HepG2 (cell line): ENCODE data around the gene TBRG1. TPM values are rescaled to one million over a fixed set of nuclear protein-coding genes. Genes with fewer than 3 reads are reported as not detected.

Experiments used
- ATAC-seq: fragments of 200-7000 bp; cut with Tn5 transposase; 3 replicates; pipeline ENCODE4 v1.9.1; 2020; ENCODE audit warnings: mild to moderate bottlenecking, moderate library complexity
- BruUV-seq: library from RNA; stranded (reverse); fragments of 400-500 nt; replicated peaks from 2 replicates; lab custom pipeline; 2021; lab: Mats Ljungman, UMichigan
- CTCF ChIA-PET: fragments of 300-600 bp; formaldehyde crosslinking; extraction: SDS; loops from one replicate; lab custom pipeline; 2021; ENCODE audit warnings: low total read pairs, inconsistent platforms, low intra/inter-chr PET ratio; lab: Yijun Ruan, JAX
- POLR2A ChIA-PET: fragments of 350-600 bp; sonication (Branson Sonifier 250); formaldehyde crosslinking; loops from one replicate; lab custom pipeline; 2020; ENCODE audit warnings: antibody characterized with exemption, inconsistent platforms; lab: Yijun Ruan, JAX
- DNase-seq: peaks from one replicate; pipeline ENCODE4 v3.0.0-alpha.2; 2015; ENCODE audit warnings: low spot score
- FAIRE-seq: peaks from 3 replicates; lab custom pipeline; 2011; peaks lifted over from hg19 to GRCh38; lab: Jason Lieb, UNC
- H2AFZ ChIP-seq: one replicate; pipeline ENCODE4 v1.6.1; 2011; ENCODE audit warnings: low read length, inconsistent platforms
- H3K27ac ChIP-seq: fragments of 300-600 bp; 3 replicates; pipeline ENCODE4 v1.8.0; 2011; ENCODE audit warnings: mixed run types, mild to moderate bottlenecking, mixed read lengths, low read length, inconsistent platforms; ENCODE audit not compliant: insufficient read depth; ENCODE audit errors: extremely low read length
- H3K27me3 ChIP-seq, 2 experiments: fragments of 200-600 bp in 1 of 2; 2 replicates in 1 of 2; 3 replicates in 1 of 2; pipeline versions ENCODE4 v1.6.0 to v1.8.0; 2011; ENCODE audit warnings: low read length in 2 of 2, mild to moderate bottlenecking in 2 of 2, moderate library complexity in 2 of 2, inconsistent platforms in 1 of 2; ENCODE audit not compliant: insufficient read depth in 2 of 2, control insufficient read depth in 1 of 2
- H3K36me3 ChIP-seq, 2 experiments: fragments of 200-600 bp in 1 of 2; replicated peaks in 1 of 2; 2 replicates in 1 of 2; 3 replicates in 1 of 2; pipeline versions ENCODE4 v1.5.1 to v1.8.0; 2011; ENCODE audit warnings: low read length in 2 of 2, inconsistent platforms in 1 of 2; ENCODE audit not compliant: insufficient read depth in 2 of 2, control insufficient read depth in 1 of 2
- H3K4me1 ChIP-seq: 2 replicates; pipeline ENCODE4 v1.5.1; 2012; ENCODE audit warnings: low read length, inconsistent platforms; ENCODE audit not compliant: insufficient read depth
- H3K4me2 ChIP-seq: 2 replicates; pipeline ENCODE4 v1.6.0; 2011; ENCODE audit warnings: low read depth, low read length, inconsistent platforms
- H3K4me3 ChIP-seq, 3 experiments: fragments of 200-600 bp in 1 of 3; sonication (generic), shearing (Covaris generic) in 1 of 3; replicated peaks in 1 of 3; 2 replicates each; pipeline ENCODE4 v1.5.1; 2011 to 2016; ENCODE audit warnings: low read length in 3 of 3, inconsistent platforms in 2 of 3, low read depth in 2 of 3, mild to moderate bottlenecking in 2 of 3, control low read depth in 1 of 3, mixed read lengths in 1 of 3; ENCODE audit not compliant: insufficient read depth in 1 of 3
- H3K79me2 ChIP-seq: one replicate; pipeline ENCODE4 v1.6.1; 2011; ENCODE audit warnings: low read length, inconsistent platforms; ENCODE audit not compliant: insufficient read depth
- H3K9ac ChIP-seq: 2 replicates; pipeline ENCODE4 v1.6.0; 2011; ENCODE audit warnings: mild to moderate bottlenecking, low read depth, low read length, inconsistent platforms; ENCODE audit not compliant: insufficient read depth
- H3K9me3 ChIP-seq: 2 replicates; pipeline ENCODE4 v1.5.1; 2012; ENCODE audit warnings: mild to moderate bottlenecking, low read length
- H4K20me1 ChIP-seq: 2 replicates; pipeline ENCODE4 v1.6.0; 2011; ENCODE audit warnings: inconsistent platforms, mild to moderate bottlenecking, low read length, moderate library complexity; ENCODE audit not compliant: insufficient read depth
- LCORL ChIP-seq, 2 experiments: fragments of 450-650 bp in 1 of 2; sonication (generic) in 1 of 2; formaldehyde crosslinking in 1 of 2; IDR thresholded peaks; 2 replicates each; pipeline versions ENCODE4 v1.5.0 to v1.6.1; 2017 to 2020; ENCODE audit warnings: antibody characterized with exemption in 1 of 2, missing genetic modification reagents in 1 of 2
- RARG ChIP-seq: sonication (generic); formaldehyde crosslinking; IDR thresholded peaks from 2 replicates; pipeline ENCODE4 v1.4.0; 2020; ENCODE audit warnings: low read depth, mild to moderate bottlenecking, missing genetic modification reagents
- ZKSCAN5 ChIP-seq: sonication (generic); formaldehyde crosslinking; IDR thresholded peaks from 2 replicates; pipeline ENCODE4 v1.5.1; 2020; ENCODE audit warnings: mild to moderate bottlenecking, missing genetic modification reagents
- ZMYM2 ChIP-seq: sonication (generic); formaldehyde crosslinking; IDR thresholded peaks from 2 replicates; pipeline ENCODE4 v1.8.0; 2022; ENCODE audit warnings: mild to moderate bottlenecking, missing genetic modification reagents
- ZNF121 ChIP-seq: sonication (generic); formaldehyde crosslinking; IDR thresholded peaks from 2 replicates; pipeline ENCODE4 v1.5.0; 2020; ENCODE audit warnings: mild to moderate bottlenecking, missing genetic modification reagents
- ZNF20 ChIP-seq: sonication (generic); formaldehyde crosslinking; IDR thresholded peaks from 2 replicates; pipeline ENCODE4 v1.4.0; 2020; ENCODE audit warnings: mild to moderate bottlenecking, moderate library complexity, missing genetic modification reagents
- ZNF329 ChIP-seq: sonication (generic); formaldehyde crosslinking; IDR thresholded peaks from 2 replicates; pipeline ENCODE4 v1.9.0; 2021; ENCODE audit warnings: low read depth, mild to moderate bottlenecking, missing genetic modification reagents
- ZNF343 ChIP-seq: sonication (generic); formaldehyde crosslinking; IDR thresholded peaks from 2 replicates; pipeline ENCODE4 v1.4.0; 2020; ENCODE audit warnings: mild to moderate bottlenecking, missing genetic modification reagents
- WGBS: methylation state at CpG from one replicate; pipeline ENCODE4 v1.1.6; 2017; ENCODE audit warnings: low lambda C conversion rate; 5-methylcytosine and 5-hydroxymethylcytosine counted together
- in situ Hi-C: cut with HindIII; loops from 2 replicates; pipeline ENCODE4 v1.10.0; 2017; ENCODE audit warnings: low pct_unique_long_range_greater_than_20kb; ENCODE audit not compliant: extremely low pct_ligation_motif_present
- intact Hi-C: fragments of 100-400 bp; cut with micrococcal nuclease; formaldehyde crosslinking; loops from one replicate; pipeline ENCODE4 v1.10.0; 2022; ENCODE audit not compliant: unreplicated experiment
- polyA plus RNA-seq, 8 experiments: library from polyadenylated mRNA; depleted of rRNA in 3 of 8; stranded (reverse) in 7 of 8; unstranded in 1 of 8; fragments of >200 nt; fragmentation: Illumina TruSeq in 4 of 8; extraction: Trizol in 4 of 8; gene quantifications; 2 replicates each; pipeline versions ENCODE4 v1.2.1 to v1.2.3, GENCODE V29; 2011 to 2016; ENCODE audit warnings: low read depth in 4 of 8, missing spikeins in 1 of 8, mixed read lengths in 1 of 8; ENCODE audit not compliant: insufficient read depth in 1 of 8
- total RNA-seq, 5 experiments: library from RNA; depleted of rRNA; stranded (reverse); fragments of >200 nt; fragmentation: Illumina TruSeq; extraction: Trizol; gene quantifications; 2 replicates each; pipeline ENCODE4 v1.2.3, GENCODE V29; 2016; ENCODE audit warnings: low read depth in 1 of 5
- TF ChIP-seq, protein P1 (sequence below): sonication (generic); formaldehyde crosslinking; IDR thresholded peaks from 2 replicates; pipeline ENCODE4 v1.4.0; 2020; ENCODE audit warnings: missing genetic modification reagents, borderline replicate concordance
- TF ChIP-seq, protein P2 (sequence below): sonication (generic); formaldehyde crosslinking; conservative IDR thresholded peaks from 2 replicates; pipeline ENCODE4 v1.4.0; 2020; ENCODE audit warnings: mild to moderate bottlenecking, missing genetic modification reagents, moderate library complexity
- TF ChIP-seq, protein P3 (sequence below): sonication (generic); formaldehyde crosslinking; IDR thresholded peaks from 2 replicates; pipeline ENCODE4 v1.4.0; 2020; ENCODE audit warnings: mild to moderate bottlenecking, missing genetic modification reagents
- TF ChIP-seq, protein P4 (sequence below): sonication (generic); formaldehyde crosslinking; IDR thresholded peaks from 2 replicates; pipeline ENCODE4 v1.5.1; 2020; ENCODE audit warnings: mild to moderate bottlenecking, missing genetic modification reagents, moderate library complexity

Gene TBRG1
- total and polyA plus RNA-seq, 2 of the 13 experiments (the other 11 are each of a cell fraction or from before 2014, with no cell fraction given) = 21.7 to 25.6 TPM

DNA sequence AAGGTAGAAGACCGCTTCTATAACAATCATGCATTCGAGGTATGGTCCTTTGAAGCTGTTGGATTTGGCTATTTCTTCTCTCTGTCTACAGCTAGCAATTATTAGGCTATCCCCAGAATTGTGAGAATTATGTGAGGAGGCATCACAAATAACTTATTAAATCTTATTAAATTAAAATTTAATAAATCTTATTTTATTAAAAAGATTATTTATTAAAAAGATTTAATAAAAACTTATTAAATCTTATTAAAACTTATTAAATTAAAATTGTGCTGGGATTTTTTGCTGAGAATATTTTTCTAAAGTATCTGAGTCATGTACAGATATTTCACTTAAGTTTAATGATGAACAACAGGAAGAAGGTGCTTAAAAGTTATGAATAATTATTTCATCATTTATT is 58.8 kb downstream of the TBRG1 start:
- no peak overlapping the region for H2AFZ ChIP-seq
- ChIA-PET CTCF (no interaction called here), POLR2A (no interaction called here)
- peaks cover 16% of the 10 kb centered on the region for H3K9me3 ChIP-seq
- no peaks in the 10 kb centered on the region for H3K27me3 ChIP-seq
- no peaks in the 10 kb centered on the region for H3K79me2 ChIP-seq
- no peak overlapping the region for H3K9ac ChIP-seq
- no TSS peak for BruUV-seq
- ATAC-seq (no peak), DNase-seq (no peak), FAIRE-seq (no peak)
- intact Hi-C loops = no loop called here
- H3K4me3 ChIP-seq = no peak overlapping the region
- H3K36me3 ChIP-seq = no peaks in the 10 kb centered on the region
- H4K20me1 ChIP-seq = no peaks in the 10 kb centered on the region
- in situ Hi-C loops = no loop called here
- no peak overlapping the region for H3K27ac ChIP-seq
- WGBS = 90% methylated on average over 2 of the region's 2 CpGs
- no peak overlapping the region for H3K4me2 ChIP-seq
- no peaks in the 10 kb centered on the region for H3K4me1 ChIP-seq
- TF ChIP-seq ZNF329 = no peak
- TF ChIP-seq ZKSCAN5 (CRISPR knock-in tag) = no peak
- TF ChIP-seq, protein P1, sequence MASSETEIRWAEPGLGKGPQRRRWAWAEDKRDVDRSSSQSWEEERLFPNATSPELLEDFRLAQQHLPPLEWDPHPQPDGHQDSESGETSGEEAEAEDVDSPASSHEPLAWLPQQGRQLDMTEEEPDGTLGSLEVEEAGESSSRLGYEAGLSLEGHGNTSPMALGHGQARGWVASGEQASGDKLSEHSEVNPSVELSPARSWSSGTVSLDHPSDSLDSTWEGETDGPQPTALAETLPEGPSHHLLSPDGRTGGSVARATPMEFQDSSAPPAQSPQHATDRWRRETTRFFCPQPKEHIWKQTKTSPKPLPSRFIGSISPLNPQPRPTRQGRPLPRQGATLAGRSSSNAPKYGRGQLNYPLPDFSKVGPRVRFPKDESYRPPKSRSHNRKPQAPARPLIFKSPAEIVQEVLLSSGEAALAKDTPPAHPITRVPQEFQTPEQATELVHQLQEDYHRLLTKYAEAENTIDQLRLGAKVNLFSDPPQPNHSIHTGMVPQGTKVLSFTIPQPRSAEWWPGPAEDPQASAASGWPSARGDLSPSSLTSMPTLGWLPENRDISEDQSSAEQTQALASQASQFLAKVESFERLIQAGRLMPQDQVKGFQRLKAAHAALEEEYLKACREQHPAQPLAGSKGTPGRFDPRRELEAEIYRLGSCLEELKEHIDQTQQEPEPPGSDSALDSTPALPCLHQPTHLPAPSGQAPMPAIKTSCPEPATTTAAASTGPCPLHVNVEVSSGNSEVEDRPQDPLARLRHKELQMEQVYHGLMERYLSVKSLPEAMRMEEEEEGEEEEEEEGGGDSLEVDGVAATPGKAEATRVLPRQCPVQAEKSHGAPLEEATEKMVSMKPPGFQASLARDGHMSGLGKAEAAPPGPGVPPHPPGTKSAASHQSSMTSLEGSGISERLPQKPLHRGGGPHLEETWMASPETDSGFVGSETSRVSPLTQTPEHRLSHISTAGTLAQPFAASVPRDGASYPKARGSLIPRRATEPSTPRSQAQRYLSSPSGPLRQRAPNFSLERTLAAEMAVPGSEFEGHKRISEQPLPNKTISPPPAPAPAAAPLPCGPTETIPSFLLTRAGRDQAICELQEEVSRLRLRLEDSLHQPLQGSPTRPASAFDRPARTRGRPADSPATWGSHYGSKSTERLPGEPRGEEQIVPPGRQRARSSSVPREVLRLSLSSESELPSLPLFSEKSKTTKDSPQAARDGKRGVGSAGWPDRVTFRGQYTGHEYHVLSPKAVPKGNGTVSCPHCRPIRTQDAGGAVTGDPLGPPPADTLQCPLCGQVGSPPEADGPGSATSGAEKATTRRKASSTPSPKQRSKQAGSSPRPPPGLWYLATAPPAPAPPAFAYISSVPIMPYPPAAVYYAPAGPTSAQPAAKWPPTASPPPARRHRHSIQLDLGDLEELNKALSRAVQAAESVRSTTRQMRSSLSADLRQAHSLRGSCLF (CRISPR knock-in tag) = no peak
- no peak for TF ChIP-seq LCORL (IDR thresholded peaks at IDR 0.05)
- TF ChIP-seq LCORL (CRISPR knock-in tag; IDR thresholded peaks at IDR 0.05) = no peak
- TF ChIP-seq, protein P2, sequence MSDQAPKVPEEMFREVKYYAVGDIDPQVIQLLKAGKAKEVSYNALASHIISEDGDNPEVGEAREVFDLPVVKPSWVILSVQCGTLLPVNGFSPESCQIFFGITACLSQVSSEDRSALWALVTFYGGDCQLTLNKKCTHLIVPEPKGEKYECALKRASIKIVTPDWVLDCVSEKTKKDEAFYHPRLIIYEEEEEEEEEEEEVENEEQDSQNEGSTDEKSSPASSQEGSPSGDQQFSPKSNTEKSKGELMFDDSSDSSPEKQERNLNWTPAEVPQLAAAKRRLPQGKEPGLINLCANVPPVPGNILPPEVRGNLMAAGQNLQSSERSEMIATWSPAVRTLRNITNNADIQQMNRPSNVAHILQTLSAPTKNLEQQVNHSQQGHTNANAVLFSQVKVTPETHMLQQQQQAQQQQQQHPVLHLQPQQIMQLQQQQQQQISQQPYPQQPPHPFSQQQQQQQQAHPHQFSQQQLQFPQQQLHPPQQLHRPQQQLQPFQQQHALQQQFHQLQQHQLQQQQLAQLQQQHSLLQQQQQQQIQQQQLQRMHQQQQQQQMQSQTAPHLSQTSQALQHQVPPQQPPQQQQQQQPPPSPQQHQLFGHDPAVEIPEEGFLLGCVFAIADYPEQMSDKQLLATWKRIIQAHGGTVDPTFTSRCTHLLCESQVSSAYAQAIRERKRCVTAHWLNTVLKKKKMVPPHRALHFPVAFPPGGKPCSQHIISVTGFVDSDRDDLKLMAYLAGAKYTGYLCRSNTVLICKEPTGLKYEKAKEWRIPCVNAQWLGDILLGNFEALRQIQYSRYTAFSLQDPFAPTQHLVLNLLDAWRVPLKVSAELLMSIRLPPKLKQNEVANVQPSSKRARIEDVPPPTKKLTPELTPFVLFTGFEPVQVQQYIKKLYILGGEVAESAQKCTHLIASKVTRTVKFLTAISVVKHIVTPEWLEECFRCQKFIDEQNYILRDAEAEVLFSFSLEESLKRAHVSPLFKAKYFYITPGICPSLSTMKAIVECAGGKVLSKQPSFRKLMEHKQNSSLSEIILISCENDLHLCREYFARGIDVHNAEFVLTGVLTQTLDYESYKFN (CRISPR knock-in tag) = no peak
- TF ChIP-seq, protein P3, sequence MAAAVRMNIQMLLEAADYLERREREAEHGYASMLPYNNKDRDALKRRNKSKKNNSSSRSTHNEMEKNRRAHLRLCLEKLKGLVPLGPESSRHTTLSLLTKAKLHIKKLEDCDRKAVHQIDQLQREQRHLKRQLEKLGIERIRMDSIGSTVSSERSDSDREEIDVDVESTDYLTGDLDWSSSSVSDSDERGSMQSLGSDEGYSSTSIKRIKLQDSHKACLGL (CRISPR knock-in tag) = no peak
- no peak for TF ChIP-seq ZMYM2
- no peak for TF ChIP-seq ZNF20 (CRISPR knock-in tag)
- TF ChIP-seq ZNF343 = no peak
- TF ChIP-seq, protein P4, sequence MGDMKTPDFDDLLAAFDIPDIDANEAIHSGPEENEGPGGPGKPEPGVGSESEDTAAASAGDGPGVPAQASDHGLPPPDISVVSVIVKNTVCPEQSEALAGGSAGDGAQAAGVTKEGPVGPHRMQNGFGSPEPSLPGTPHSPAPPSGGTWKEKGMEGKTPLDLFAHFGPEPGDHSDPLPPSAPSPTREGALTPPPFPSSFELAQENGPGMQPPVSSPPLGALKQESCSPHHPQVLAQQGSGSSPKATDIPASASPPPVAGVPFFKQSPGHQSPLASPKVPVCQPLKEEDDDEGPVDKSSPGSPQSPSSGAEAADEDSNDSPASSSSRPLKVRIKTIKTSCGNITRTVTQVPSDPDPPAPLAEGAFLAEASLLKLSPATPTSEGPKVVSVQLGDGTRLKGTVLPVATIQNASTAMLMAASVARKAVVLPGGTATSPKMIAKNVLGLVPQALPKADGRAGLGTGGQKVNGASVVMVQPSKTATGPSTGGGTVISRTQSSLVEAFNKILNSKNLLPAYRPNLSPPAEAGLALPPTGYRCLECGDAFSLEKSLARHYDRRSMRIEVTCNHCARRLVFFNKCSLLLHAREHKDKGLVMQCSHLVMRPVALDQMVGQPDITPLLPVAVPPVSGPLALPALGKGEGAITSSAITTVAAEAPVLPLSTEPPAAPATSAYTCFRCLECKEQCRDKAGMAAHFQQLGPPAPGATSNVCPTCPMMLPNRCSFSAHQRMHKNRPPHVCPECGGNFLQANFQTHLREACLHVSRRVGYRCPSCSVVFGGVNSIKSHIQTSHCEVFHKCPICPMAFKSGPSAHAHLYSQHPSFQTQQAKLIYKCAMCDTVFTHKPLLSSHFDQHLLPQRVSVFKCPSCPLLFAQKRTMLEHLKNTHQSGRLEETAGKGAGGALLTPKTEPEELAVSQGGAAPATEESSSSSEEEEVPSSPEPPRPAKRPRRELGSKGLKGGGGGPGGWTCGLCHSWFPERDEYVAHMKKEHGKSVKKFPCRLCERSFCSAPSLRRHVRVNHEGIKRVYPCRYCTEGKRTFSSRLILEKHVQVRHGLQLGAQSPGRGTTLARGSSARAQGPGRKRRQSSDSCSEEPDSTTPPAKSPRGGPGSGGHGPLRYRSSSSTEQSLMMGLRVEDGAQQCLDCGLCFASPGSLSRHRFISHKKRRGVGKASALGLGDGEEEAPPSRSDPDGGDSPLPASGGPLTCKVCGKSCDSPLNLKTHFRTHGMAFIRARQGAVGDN (CRISPR knock-in tag) = no peak
- no peak for TF ChIP-seq RARG
- TF ChIP-seq ZNF121 = no peak
